Cortex of kidney (tissue), 1 donor: ENCODE results near the gene RUBCN.
A peak's percentile ranks its signal among the peaks of the same experiment; 100 is the strongest.

ENCODE experiments used
- DNase-seq: peaks from one replicate; lab custom pipeline; 2025; lab: John Stamatoyannopoulos, UW

RUBCN gene

GRCh38 chr3:197736491-197737318, at the start of gene RUBCN:
Gene RUBCN (minus strand): TSS chr3:197736904. CDS start chr3:197736719, 185 bp downstream.
- peak; percentile 75 for DNase-seq

GRCh38 chr3:197784019-197784585, 47.4 kb upstream of the RUBCN start:
- DNase-seq = no peak

- DNase-seq = no peak
Measured at GRCh38 chr3:197782230-197782629, 45.5 kb upstream of the RUBCN start.

GRCh38 chr3:197775317-197775716, 38.6 kb upstream of the RUBCN start:
- DNase-seq = no peak

DNA sequence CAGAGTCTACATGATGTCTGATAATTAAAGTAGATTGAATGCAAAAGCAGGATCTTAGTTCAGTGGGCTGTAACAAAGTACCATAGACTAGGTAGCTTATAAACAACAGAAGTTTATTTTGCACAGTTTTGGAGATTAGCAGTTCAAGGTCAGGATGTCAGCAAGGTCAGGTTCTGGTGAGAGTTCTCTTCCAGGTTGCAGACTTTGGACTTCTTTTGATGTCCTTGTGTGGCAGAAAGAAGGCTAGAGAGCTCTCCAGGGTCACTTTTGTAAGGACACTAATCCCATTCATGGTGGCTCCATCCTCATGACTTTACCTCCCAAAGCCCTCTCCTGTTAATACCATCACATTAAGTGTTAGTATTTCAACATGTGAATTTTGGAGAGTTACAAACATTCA, 25.1 kb upstream of the RUBCN start:
- DNase-seq = no peak

GRCh38 chr3:197758512-197758911, 21.8 kb upstream of the RUBCN start:
- no peak for DNase-seq

DNA sequence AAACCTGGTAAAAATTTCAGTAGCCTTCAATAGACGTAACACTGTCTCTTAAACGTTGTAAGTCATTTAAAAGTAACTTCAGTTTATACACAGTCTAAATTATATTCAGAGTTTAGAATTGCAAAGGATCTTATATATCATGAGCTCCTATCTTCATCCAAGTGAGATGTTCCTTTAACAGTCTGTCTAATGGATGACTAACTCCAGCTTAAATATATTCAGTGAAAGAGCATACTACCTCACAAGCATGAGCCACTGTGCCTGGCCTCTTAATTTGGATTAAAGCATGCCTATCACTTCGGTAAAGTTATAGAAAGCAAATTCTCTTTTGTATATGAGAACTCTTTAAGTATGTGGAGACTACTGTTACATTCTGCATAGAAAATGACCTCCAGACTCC, 20.0 kb upstream of the RUBCN start:
- DNase-seq = no peak

- DNase-seq = no peak
Measured at GRCh38 chr3:197753263-197753662, 16.6 kb upstream of the RUBCN start.

- no peak for DNase-seq
Measured at GRCh38 chr3:197752107-197752506, 15.4 kb upstream of the RUBCN start.

GRCh38 chr3:197750858-197751737, 14.4 kb upstream of the RUBCN start:
- DNase-seq = no peak

DNA sequence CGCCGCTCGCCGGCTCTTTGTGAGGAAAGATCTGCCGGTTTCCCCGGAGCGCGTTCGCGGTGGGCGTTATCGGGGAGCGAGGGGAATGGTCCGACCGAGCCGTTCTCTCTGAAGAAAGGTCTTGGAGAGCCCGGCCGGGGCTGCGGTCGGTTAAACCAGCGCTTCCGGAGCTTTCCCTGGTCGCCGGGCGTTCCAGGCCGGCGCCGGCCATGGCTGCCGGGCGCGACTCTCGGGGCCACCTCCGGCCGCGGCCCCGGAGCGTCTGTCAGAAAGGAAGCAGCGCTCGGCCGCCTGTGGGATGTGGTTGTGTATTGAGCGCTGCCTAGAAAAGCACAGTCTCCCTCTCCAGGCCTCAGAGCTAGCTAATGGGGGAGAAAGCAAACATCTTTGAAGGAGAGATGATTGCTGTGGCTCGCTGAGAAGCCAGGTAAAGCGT, 13.7 kb upstream of the RUBCN start:
- no peak for DNase-seq

- no peak for DNase-seq
Measured at GRCh38 chr3:197749601-197750395, 13.1 kb upstream of the RUBCN start, which contains the start of gene FYTTD1. Gene FYTTD1 (plus strand): TSS chr3:197749883. CDS start chr3:197749972, 89 bp downstream.

- no peak for DNase-seq
Measured at GRCh38 chr3:197749315-197749600, 12.6 kb upstream of the RUBCN start.

GRCh38 chr3:197748597-197749314, 12.1 kb upstream of the RUBCN start:
- DNase-seq = no peak

DNA sequence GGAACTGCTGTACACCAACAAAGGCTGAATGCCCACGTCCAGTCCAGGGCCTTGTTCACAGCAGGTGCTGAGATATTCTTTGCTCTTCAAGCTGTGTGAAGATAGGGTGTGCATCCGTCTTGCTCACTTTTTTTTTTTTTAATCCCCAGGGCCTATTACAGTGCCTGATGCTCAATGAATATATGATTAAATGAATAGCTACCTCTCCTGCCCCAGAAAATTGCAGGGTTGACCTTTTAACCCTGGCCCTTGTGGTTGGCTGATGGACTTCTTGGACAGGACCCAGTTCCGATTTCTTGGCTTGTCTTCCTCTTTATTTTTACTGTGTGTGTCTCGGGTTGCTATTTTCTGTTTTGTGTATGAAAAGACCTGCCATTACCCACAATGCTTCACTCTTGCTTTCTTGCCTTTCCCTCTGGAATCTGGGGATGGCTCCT, 10.1 kb upstream of the RUBCN start:
- DNase-seq = no peak

- DNase-seq = no peak
Measured at GRCh38 chr3:197746209-197746608, 9.5 kb upstream of the RUBCN start.

DNA sequence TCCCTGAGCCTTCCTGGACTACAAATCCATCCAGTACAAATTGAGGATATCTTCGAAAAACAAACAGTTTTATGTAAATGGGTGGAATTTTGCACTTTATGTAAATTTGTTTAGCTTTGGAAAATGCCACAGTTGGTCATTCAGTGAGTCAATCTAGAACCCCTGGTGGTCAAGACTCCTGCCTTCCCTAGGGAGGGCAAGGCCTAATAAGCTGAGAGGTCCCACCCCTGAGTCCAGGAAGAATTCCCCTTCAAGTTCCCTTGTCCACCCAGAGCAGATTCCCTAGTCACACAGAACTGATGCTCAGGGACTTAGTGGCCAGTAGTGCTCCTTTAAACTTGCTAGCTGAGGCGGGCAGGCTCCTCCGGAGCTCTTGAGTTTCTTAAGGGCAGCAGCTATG, 6.1 kb upstream of the RUBCN start:
- no peak for DNase-seq

DNA sequence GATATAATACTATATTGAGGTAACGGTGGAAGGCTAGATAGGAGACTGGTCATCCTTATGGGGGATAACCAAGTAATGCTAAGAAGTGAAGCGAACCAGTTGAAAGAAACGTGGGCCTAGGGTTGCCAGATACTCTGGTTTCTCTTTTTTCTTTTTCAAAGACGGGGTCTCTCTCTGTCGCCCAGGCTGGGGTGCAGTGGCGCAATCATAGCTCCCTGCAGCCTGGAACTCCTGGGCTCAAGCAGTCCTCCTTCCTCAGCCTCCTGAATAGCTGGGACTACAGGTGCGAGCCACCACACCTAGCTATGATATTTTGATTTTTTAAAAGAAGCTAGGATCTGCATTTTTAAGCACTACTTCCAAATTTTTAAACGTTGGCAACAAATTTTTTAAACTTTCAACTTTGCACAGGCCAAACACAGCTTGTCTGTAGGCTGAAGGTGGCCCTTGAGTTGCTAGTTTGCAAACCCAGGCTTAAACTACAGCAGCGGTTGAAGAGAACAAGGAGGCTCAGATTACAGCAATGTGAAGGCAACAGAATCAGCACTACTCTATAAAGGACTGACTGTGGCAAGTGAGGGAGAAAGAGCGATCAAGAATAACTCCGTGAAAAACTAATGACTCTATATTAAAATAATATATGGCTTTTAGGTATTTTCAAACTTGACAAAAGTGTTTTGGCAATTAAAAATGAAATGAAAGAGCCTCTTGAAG, 1.2 kb upstream of the RUBCN start:
- DNase-seq = no peak

DNA sequence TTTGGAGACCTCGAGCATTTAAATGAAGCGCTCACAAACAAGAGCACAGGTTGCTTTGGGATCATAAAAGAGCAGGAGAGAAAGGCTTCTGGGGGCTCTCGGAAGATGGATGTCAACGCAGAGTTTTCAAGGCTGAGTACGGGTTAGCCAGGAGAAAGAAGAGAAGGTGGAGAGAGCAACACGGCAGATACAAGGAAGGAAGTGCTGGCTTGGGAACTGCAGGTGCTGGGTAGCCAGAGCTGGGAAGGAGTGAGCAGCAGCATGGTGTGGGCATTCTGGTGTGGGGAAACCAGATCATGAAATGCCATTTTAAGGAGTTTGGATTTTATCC, 580 bp upstream of the RUBCN start:
- DNase-seq = no peak

GRCh38 chr3:197736010-197736490, 654 bp downstream of the RUBCN start:
- no peak for DNase-seq
